Medulla oblongata (tissue), 1 donor: ENCODE data around the gene ABCA4.

Experiments
- DNase-seq: peaks from one replicate; pipeline ENCODE4 v3.0.0-alpha.2; 2015; ENCODE audit errors: extremely low spot score

The ABCA4 gene

DNA sequence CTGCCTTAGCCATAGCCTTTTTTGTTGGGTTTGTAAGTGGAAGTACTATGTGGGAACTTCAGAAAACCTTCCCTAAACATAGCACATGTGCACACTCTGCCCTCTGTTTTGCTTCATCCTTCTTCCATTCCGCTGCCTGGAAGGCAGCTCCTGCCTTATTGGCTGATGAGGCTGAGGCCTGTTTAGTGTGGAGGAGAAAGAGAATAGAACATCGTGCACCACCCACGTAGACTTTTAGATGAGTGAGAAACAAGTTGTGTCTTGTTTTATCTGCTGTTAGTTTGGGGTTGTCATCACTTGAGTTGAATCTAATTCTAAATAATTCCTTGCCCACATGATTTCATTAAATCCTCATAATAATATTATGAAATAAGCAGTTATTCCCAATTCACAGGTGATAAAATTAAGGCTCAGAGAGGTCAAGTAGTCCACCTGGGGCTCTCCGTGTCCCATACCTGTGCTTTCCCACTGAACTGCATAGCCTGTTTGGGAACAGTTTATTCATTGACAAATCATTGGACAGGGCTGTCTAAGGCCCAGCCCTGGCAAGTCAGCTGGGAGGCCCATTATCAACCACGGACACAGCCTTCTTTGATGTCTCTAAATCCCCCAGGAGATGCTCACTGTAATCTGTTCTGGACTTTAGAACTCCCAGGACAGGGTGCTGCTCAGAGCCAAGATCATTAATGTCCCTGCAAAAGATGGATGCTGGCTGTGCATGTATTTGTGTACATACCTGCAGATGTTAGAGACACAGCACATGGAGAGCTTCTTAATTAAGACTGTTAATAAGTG is 93.0 kb downstream of the ABCA4 start:
- DNase-seq = no peak

DNA sequence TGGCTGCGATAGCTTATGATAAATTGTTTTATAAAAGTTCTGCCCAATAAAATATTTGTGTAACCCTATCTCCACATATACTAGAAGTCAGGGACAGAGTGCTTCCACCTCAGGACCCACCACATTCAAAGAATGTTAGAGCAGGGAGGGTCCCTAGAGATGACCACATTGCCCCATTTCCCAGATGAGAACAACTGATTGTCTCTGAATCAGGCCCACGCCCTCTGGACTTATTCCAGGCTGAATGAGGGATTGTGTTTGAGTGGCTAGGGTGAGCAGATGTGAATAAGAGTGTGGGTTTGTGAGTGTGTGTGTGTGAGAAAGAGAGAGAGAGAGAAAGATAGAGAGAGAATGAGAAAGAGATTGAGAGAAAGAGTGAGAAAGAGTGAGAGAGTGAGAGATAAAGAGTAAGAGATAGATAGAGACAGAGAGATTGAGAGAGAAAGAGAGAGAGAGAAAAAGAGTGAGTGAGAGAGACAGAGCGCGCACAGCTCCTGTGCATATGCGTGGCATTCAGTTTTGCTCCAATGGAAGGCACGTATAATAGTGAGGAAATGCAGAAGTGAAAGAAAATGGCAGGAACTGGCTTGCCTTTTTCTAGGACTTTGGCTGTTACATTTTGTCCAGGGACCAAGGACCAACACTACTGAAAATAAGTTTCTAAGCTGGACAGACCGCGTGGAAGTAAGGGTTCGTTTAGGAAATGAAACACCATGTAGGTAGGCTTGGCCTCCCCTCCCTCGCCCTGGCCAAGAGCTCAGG is 94.1 kb downstream of the ABCA4 start:
- no peak for DNase-seq

DNA sequence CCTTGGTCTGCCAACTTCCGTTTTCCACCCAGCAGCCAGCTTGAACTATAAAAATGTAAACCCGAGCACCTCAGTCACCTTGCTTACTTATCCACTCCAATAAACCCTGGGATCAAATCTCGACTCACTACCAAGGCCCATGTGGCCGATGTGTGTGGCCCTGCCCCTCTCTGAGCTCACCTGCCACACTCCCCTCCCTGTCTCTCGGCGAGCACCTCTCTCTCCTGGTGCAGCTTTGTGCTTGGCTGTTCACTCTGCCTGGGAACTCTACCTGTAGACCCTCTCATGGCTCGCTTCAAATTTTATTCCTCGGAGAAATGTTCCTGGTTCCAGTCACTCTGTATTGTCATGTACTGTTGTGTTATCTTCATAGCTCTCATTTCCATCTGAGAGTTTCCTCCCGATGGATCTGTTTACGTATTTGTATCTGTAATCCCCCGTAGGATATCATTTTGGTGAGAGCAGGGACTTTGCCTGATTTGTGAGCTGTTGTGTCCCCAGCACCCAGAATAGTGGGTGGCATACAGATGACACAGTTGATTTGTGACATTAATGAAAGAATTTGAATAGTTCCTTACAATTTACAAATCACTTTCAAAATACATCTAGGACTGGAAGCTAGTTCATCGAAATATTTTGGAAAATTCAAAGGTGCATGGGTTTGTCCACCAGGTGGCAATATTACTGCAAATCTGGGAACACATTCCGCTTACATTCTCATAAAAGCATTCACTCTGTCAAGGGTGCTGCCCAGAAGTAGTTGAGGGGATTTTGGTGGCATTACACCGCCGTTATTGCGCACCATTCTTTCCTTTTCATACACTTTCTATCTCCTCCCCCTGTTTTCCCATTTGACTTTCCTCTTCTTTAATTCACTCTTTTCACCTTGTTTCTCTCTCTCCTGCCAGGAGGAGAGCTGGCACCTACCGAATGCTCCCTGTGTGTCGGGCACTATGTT is 95.3 kb downstream of the ABCA4 start:
- DNase-seq = peak; percentile 58

DNA sequence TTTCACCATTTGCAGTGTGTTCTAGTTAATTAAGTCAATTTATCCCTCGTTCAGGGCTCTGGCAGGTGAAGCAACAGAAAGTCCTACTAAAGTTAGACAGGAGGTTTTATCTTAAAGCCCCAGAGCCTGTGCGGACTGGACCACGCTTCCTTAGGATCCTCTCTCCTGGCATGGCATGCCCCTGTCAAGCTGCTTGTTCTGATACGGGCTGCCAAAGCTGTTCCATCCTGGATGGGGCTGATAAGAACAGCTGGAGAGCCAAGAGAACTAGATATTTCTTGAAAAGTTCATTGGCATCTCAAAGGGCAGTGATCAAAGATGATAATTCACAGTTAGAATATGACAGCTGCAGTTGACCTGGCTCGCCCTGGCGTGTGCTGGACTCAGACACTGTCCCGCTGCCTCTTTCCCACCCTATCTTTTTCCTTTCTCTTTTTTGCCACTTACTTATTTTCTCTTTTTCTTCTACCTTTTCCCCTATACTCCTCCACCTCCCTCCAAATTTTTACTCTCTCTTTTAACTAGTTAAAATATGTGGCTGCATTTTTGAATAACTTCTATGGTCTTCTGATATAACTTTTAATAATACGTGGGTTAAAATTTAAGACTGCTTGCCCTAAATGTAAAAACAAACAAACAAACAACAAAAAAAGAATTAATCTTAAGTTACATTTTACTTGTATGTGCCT is 96.7 kb downstream of the ABCA4 start:
- DNase-seq = no peak

DNA sequence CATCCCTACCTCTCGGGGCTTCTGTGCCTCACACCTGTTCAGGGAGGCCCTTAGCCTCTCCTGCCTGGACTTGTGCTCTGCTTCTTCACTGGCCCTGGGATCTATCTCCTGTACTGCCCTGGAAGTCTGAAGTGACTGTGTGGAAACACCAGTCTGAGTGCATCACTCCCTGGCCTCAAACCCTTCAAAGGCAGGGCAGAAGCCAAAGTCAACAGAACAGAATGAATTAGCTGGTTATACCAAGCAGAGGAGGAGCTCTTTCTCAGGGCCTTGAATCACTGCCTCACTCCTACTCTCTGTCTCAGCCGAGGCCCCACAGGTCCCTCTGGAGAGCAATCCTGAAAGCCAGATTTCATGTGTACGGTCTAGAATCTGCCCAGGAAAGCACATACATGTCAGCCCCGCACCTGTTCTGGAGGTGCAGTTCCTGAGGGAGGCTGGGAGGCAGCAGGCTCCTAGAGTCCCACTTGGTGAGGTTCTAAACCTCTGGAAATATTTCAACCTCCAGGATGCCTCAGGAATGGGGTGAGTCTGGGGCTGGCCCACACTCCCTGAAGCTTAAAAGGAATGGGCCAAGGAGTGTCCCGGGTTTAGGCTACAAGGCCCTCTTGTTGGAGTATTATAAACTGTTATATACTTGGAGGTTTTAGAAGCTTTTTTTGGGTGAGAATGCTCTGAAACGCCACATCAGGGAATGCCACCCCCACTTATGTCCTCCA is 98.3 kb downstream of the ABCA4 start:
- DNase-seq = no peak

DNA sequence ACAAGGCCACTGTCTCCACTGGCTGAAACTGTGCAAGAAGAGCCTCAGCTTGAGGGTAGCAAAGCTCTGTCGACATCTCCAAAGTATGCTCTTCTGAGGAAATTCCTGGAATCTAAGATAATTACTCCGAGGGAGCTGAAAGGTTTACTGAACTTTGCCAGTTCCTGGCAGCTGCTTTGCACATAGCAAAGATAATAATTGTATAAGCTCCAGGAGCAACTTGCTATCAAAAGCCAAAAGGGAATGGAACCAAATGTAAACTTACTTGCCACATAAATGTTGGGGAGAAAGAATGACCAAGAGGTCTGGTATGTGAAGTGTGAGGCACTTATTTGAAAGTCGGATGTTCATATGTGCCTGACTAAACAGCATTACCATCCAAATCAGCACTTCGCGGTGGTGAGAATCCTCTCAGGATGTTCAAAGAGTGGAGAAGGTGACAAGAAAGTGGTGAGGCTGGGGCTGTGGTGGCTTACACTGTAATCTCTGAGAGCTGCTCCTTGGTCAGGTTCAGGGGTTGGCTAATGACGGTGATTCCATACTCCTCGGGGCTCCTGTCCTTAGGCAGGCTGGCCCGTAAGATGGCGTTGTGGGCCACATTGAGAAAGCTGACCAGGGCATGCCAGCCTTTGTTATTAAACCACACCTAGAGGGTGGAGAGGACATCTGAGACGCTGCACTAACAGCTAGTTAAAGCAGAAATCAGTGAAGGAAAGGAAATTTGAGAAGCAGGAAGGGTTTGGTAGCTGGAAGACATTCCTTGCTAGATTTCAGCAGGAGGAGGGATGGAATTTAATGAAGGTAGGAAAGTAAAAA is 100.0 kb downstream of the ABCA4 start:
- DNase-seq = no peak

DNA sequence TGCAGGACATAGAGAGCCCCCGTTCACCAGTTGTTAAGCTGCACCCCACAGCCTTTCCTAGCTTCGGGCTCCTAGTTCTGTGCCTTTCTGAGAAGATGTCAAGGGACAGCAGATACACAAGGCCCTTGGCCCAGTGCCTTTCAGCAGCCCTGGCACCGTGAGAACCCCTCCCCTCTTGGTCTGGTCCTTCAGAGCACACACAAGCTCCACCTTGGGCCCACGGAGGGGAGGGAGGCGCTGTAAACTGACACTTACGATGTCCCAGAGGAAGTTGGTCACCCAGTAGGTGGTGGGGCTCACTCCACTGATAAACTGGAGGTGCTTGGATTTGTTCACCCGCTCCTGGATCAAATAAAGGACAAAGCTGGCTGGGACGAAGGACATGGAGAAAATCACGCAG is 101.6 kb downstream of the ABCA4 start:
- no peak for DNase-seq

DNA sequence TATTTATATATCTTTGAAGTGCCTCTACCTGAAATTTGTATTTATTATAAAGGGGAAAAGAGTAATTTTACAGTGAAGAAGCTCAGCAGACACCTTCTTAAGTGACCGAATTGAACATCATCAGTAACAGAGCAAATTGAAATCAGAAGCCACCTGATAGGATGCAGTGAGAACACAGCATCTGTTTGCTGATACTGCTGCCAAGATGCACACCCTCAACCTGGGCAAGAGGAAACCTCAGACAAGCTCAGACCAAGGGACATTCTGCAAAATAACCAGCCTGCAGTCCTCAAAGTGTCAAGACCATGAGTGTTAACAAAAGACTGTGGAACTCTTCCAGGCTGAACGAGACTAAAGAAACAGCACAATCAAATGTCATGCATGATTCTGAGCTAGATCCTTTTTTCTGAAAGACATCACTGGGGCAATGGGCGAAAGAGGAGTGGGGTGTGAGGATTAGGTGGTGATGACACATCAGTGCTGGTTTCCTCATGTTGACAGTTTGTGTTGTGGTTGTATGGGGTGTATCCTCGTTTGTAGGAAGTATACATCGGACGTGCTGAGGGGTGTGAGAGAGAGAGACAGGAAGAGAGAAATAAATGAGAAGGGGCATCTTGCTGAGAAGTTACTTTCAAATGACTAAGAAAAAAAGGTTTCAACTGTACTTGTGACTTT is 103.7 kb downstream of the ABCA4 start:
- DNase-seq = no peak

DNA sequence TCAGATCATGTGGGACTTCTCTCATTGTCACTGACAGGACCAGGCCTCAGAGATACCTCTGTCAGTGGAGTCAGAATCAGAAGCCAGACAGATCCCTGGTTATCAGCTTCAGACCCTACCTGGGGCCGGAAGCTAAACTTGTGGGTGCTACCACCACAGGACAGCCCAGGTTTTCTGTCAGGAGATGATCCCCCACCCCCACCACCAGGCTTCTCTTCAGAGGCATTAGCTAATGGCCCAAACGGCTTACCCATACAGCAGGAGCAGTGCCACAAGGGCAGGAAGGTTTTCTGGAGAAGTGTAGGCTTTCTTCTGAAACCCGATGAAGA is 105.5 kb downstream of the ABCA4 start:
- no peak for DNase-seq

DNA sequence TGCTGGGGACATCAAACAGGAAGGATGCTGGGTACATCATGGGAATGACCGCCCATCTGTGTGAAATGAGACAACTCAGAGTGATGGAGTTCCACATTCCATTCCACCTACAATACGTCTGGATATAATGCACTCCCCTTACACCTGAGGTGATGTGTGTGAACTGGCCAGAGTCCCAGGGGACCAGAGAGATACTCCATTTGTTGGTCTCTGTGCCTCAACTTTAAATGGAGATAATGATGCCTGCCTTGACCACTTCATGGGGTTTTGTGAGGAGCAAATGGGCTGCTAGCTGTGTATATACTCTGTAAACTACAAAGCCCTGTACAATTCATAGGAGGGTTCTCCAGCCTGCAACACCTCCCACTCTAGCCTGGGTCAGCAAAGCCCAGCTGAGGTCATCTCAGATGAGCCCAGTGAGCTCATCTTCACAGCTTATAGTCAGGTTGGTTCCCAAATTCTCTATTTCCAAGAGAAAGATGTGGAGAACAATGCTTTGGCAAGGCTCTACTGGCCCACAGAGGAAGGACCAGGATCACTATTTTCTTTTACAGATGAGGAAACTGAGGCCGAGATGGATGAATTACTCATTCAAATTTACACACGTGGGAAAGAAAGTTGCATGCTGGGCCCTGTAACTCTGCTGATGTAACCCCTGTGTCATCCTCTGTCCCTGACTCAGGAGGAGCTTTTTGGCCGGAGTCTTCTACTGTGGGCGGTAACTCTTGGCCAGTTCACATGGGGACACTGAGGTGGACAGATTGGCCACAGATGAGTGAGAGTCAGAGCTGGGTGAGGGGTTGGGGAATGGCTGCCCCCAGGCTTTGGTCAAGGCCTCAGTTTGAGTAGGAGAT is 106.1 kb downstream of the ABCA4 start:
- DNase-seq = no peak

DNA sequence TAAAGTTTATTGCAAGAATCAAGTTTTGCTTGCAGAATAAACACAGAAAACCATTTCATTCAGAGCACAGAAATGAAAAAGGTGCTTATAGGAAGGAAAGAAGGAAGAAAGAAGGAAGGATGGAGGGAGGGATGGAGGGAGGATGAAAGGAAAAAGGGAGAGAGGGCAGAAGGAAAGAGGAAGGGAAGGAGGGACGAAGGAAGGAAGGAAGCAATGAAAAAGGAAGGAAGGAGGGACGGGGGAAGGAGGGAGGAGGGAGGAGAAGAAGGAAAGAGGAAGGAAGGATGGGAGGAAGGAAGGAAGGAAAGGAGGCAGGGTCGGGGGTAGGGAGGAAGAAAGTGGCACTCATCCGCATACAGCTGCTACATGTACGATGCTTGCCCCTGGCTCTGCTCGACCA is 106.9 kb downstream of the ABCA4 start:
- DNase-seq = no peak

DNA sequence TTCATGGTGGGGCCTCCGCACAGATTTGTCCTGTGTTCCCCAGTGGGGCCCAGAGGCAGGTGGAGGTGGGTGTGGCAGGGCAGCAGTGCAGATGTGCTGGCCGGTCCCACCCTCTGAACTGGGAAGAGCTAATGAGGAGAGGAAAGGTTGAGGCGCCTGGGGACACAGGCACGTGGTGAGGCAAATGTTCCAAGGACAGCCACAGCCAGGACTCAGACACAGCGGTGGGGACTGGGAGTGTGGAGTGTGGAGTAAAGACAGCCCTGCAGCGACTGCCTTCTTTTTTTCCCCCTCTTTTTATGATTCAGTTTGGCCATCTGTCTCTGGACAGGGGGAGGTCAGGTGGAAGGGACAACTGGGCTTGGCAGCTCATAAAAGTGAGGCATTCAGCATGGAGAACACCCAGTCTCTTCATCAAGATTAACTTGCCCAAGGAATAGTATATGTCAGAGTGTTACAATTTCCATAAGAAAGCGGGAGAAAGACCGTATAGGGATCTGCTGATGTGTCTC is 107.5 kb downstream of the ABCA4 start:
- DNase-seq = no peak

DNA sequence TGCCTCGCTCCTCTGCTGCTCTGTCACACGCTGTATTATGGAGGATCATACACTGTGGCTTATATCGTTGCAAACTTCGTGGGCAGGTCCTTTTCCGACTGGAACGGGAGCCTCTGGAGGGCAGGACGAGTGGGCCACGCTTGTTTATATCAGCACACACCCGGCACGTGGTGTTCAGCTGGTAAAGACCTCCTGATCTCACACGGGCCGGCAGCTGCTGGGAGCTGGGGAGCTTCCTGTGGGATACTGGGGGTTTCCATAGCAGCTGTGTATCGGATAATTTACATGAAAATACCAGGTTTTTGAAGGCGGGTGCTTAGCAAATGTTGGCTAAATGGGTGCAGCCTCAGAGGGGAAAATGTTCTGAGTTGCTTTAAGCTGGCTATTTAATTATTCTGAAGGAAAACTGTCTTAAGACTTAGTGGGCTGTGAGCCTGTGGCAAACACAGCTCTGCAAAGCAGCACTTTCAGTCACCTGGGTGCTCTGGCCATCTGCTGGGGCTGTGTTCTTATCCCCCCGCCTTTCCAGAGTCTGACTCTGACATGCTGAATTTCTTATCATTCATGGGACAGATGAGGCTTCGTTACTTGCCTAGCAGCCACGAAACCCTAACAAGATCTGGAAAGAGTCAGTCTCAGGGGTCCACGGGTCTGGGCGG is 108.1 kb downstream of the ABCA4 start:
- no peak for DNase-seq

DNA sequence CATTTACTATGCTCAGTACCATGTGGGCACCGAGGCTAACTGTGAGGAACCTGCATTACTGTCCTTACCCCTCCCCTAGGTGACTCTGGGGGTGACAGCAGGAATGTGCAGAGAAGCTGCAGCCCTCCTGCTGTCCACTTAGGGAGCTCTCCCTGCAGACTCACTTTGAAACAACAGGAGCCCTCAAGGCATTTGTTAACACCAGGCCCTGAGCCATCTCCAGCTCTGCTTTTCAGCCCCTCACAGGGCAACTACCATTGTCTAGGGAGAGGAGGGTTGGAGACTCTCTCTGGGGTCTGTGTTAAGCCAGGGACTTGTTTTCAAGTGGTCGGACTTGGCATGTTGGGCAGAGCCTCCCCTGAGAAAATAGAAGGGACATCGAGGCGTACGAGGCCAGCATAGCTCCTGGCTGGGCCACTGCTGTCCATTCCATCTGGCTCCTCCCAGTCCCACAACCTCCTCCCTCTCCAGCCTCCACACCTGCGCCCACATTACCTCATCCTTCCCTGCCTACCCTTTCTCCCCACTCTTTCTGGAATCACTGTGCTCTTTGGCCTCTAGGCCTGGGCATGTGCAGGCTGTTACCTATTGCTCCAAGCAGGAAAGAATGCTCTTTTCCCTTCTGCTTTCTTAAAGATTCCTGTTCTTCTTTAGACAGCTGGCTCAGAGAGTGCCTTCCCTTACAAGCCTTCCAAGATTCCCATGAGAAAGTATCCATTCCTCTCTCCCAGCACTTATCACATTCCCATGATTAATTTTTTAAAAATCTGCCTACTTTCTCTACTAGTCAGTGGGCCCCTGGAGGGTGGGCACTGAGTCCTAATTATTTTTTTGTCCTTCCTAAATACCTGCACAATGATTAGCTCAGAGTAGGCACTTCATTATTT is 109.0 kb downstream of the ABCA4 start:
- DNase-seq = no peak

DNA sequence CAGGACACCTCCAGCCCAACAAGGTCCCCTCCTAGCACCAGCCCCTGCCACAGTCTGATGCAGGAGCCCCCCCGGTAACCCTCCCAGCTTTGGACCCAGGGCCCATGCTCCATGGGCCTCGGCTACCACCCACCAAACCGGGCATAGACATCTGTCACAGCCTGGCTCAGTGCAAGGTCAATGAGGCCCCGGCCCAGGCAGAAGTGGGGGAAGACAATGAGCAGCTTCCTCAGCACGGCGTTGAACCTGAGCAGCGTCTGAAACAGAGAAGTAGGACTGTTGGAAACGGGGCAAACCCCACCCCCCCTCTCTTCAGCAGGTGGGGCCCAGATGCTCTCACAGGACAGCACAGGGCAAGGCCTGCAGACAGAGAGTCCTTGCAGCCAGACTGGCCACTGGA is 109.8 kb downstream of the ABCA4 start:
- DNase-seq = no peak

DNA sequence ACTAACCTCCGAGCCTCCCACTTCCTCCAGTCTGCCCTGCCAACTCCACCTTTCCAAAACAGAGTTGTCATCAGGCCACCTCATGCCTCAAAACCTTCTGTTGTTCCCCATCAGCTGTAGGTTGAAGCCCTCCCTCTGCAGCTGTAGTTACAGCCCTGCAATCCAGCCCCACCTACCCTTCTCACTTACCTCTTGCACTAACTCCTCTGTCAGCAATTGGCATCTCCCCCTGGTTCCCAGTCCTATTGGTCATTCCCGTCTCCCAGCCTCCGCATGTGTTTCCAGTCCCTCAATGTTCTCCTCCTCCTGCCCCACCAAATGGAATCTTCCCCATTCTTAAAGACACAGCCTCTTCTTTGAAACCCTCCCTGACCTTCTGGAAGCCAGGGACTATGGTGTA is 111.6 kb downstream of the ABCA4 start:
- no peak for DNase-seq

DNA sequence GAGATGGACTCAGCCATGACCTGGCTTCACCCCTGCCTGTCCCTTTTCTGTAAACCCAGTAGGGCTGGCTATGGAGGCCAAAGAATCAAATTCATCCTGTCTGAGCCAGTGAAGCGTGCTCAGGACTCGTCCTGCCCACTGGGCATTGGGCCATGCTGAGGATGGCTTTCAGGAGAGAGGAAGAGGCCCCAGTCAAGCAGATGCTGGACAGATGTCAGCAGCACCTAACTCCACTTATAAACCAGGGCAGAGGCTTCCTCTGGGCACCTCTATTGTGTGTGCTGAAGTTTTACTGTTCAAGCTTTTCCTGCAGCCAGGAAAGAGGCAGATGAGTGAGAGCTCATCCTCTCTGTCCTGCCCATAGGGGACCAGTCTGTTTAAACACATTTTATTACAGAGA is 114.3 kb downstream of the ABCA4 start:
- no peak for DNase-seq
